Rectal smooth muscle tissue (tissue), 1 donor: Measurements from ENCODE around the gene ZNF516.

Experiments used
- H3K27ac ChIP-seq: one replicate; pipeline ENCODE4 v1.7.0; 2013; ENCODE audit warnings: low read depth, low read length, inconsistent platforms
- H3K27me3 ChIP-seq: one replicate; pipeline ENCODE4 v1.7.0; 2013; ENCODE audit warnings: low read length; ENCODE audit not compliant: control insufficient read depth, insufficient read depth
- H3K36me3 ChIP-seq: one replicate; pipeline ENCODE4 v1.7.0; 2013; ENCODE audit warnings: low read length; ENCODE audit not compliant: control insufficient read depth, insufficient read depth
- H3K4me1 ChIP-seq: one replicate; pipeline ENCODE4 v1.7.0; 2013; ENCODE audit warnings: low read length; ENCODE audit not compliant: control insufficient read depth, insufficient read depth
- H3K4me3 ChIP-seq: one replicate; pipeline ENCODE4 v1.7.0; 2013; ENCODE audit warnings: low read length
- H3K9ac ChIP-seq: one replicate; pipeline ENCODE4 v1.7.0; 2013; ENCODE audit warnings: low read length

Gene ZNF516

GRCh38 chr18:76503649-76504386 is 8.8 kb upstream of the ZNF516 start:
- Histone ChIP-seq H3K4me3 (no peak overlapping the region), H3K27me3 (no peaks in the 10 kb centered on the region), H3K4me1 (no peaks in the 10 kb centered on the region), H3K27ac (no peak overlapping the region), H3K9ac (no peak overlapping the region), H3K36me3 (no peaks in the 10 kb centered on the region)

GRCh38 chr18:76502551-76502950 is 7.5 kb upstream of the ZNF516 start:
- Histone ChIP-seq H3K27ac (no peak overlapping the region), H3K4me1 (no peaks in the 10 kb centered on the region), H3K36me3 (no peaks in the 10 kb centered on the region), H3K9ac (no peak overlapping the region), H3K27me3 (no peaks in the 10 kb centered on the region), H3K4me3 (no peak overlapping the region)

- Histone ChIP-seq H3K27ac (no peak overlapping the region), H3K4me1 (peaks cover 3% of the 10 kb centered on the region), H3K27me3 (no peaks in the 10 kb centered on the region), H3K9ac (no peak overlapping the region), H3K4me3 (no peak overlapping the region), H3K36me3 (no peaks in the 10 kb centered on the region)
Observed at GRCh38 chr18:76499637-76500340, 4.7 kb upstream of the ZNF516 start.

GRCh38 chr18:76499021-76499420 is 4.0 kb upstream of the ZNF516 start:
- Histone ChIP-seq H3K36me3 (no peaks in the 10 kb centered on the region), H3K27me3 (no peaks in the 10 kb centered on the region), H3K4me1 (peaks cover 3% of the 10 kb centered on the region), H3K4me3 (no peak overlapping the region), H3K9ac (no peak overlapping the region), H3K27ac (no peak overlapping the region)

GRCh38 chr18:76498064-76498463 is 3.0 kb upstream of the ZNF516 start:
- H3K9ac ChIP-seq, result no peak overlapping the region
- H3K36me3 ChIP-seq, result no peaks in the 10 kb centered on the region
- no peak overlapping the region for H3K27ac ChIP-seq
- H3K4me3 ChIP-seq, result no peak overlapping the region
- H3K4me1 ChIP-seq, result peaks cover 3% of the 10 kb centered on the region
- no peaks in the 10 kb centered on the region for H3K27me3 ChIP-seq

- Histone ChIP-seq H3K9ac (no peak overlapping the region), H3K4me3 (no peak overlapping the region), H3K4me1 (peaks cover 3% of the 10 kb centered on the region), H3K36me3 (no peaks in the 10 kb centered on the region), H3K27me3 (no peaks in the 10 kb centered on the region), H3K27ac (no peak overlapping the region)
Observed at GRCh38 chr18:76497021-76497420, 2.0 kb upstream of the ZNF516 start.

GRCh38 chr18:76496194-76496890 is 1.3 kb upstream of the ZNF516 start:
- Histone ChIP-seq H3K36me3 (no peaks in the 10 kb centered on the region), H3K4me1 (peaks cover 3% of the 10 kb centered on the region), H3K27ac (peak overlapping the region; percentile 70), H3K4me3 (peak overlapping the region; percentile 81), H3K27me3 (no peaks in the 10 kb centered on the region), H3K9ac (peak overlapping the region; percentile 19)

GRCh38 chr18:76495435-76496193 is 572 bp upstream of the ZNF516 start:
- peak overlapping the region; percentile 81 for H3K4me3 ChIP-seq
- peak overlapping the region; percentile 70 for H3K27ac ChIP-seq
- H3K4me1 ChIP-seq, result peaks cover 3% of the 10 kb centered on the region
- no peaks in the 10 kb centered on the region for H3K27me3 ChIP-seq
- H3K36me3 ChIP-seq, result no peaks in the 10 kb centered on the region
- peak overlapping the region; percentile 54 for H3K9ac ChIP-seq

GRCh38 chr18:76494231-76495005 is 624 bp downstream of the ZNF516 start:
- peak overlapping the region; percentile 92 for H3K27ac ChIP-seq
- peaks cover 3% of the 10 kb centered on the region for H3K4me1 ChIP-seq
- no peaks in the 10 kb centered on the region for H3K27me3 ChIP-seq
- peak overlapping the region; percentile 94 for H3K4me3 ChIP-seq
- peak overlapping the region; percentile 22 for H3K9ac ChIP-seq
- no peaks in the 10 kb centered on the region for H3K36me3 ChIP-seq

GRCh38 chr18:76493213-76494161 is 1.6 kb downstream of the ZNF516 start:
- Histone ChIP-seq H3K27me3 (no peaks in the 10 kb centered on the region), H3K36me3 (no peaks in the 10 kb centered on the region), H3K4me3 (peak overlapping the region; percentile 94), H3K9ac (peak overlapping the region; percentile 45), H3K4me1 (peaks cover 6% of the 10 kb centered on the region), H3K27ac (peak overlapping the region; percentile 92)
